22Rv1 (cell line): Measurements from ENCODE around the gene EXD2.

ENCODE experiments used
- CTCF ChIP-seq: fragments of 450-650 bp; IDR thresholded peaks from 2 replicates; pipeline ENCODE4 v1.5.1; 2017; ENCODE audit warnings: mild to moderate bottlenecking
- ZFX ChIP-seq: fragments of 450-650 bp; IDR thresholded peaks from 2 replicates; pipeline ENCODE4 v1.6.1; 2017; ENCODE audit warnings: antibody characterized with exemption, borderline replicate concordance

GRCh38 chr14:69282448-69282847, 91.2 kb downstream of the EXD2 start:
- TF ChIP-seq CTCF (no peak), ZFX (no peak)
